MV-4-11 (cell line): ENCODE data around the gene UFSP1.

Experiments used
- DNase-seq: peaks from one replicate; lab custom pipeline; 2025; lab: John Stamatoyannopoulos, UW

Gene UFSP1

GRCh38 chr7:100882201-100882600, 7.3 kb downstream of the UFSP1 start:
- no peak for DNase-seq

DNA sequence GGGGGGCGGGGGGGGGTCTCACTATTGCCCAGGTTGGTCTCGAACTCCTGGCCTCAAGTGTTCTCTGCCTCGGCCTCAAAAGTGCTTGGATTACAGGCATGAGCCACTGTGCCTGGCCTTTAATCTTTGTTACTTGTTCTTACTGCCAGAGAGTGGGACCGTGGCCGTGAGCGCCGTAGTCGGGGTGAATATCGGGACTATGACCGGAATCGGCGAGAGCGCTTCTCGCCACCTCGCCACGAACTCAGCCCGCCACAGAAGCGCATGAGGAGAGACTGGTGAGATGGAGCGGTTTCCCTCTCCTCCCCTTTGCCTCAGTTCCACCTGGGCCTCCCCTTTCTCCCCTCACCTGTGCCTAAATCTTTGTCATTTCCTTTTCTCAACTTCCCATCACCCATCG, 8.4 kb downstream of the UFSP1 start:
- DNase-seq, result no peak

DNA sequence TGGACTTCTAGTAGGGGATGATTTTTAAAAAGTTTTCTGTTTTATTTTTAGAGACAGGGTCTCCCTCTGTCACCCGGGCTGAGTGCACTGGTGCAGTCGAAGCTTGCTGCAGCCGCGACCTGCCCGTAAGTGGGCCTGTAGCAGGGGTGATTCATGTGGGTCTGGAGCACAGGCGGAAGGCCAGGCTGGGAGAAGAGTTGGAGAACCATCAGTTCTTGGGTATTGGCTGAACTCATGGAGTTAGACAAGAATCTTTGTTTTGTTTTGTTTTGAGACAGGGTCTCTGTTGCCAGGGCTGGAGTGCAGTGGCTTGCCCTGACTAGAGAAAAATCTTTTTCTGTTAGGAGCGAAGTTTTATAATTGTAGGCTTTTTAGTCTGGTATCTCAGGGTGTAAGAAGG, 8.9 kb downstream of the UFSP1 start:
- DNase-seq, result no peak

GRCh38 chr7:100879685-100880261, 9.7 kb downstream of the UFSP1 start:
- DNase-seq, result peak; percentile 26

DNA sequence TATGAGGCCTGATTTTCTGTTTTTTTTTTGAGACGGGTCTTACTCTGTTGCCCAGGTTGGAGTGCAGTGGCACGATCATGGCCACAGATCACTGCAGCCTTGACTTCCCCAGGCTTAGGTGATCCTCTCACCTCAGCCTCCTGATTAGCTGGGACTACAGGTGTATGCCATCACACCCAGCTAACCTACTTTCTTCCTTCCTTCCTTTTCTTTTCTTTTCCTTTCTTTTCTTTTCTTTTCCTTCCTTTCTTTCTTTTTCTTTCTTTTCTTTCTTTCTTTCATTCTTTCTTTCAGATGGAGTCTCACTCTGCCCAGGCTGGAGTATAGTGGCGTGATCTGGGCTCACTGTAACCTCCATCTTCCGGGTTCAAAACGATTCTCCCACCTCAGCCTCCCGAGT, 10.8 kb downstream of the UFSP1 start:
- DNase-seq, result no peak

DNA sequence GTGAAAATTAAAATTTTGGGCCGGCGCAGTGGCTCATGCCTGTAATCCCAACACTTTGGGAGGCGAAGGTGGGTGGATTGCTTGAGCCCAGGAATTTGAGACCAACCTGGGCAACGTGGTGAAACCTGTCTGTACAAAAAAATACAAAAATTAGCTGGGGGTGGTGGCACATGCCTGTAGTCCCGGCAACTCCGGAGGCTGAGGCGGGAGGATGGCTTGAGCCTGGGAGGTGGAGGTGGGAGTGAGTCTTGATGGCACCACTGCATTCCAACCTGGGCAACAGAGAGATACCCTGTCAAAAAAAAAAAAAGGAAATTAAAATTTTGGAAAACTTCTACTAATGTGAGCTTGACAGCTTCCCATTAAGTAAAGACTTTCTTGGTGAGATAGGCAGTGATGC, 11.5 kb downstream of the UFSP1 start:
- DNase-seq, result no peak

GRCh38 chr7:100875356-100875751, 14.2 kb downstream of the UFSP1 start:
- no peak for DNase-seq

DNA sequence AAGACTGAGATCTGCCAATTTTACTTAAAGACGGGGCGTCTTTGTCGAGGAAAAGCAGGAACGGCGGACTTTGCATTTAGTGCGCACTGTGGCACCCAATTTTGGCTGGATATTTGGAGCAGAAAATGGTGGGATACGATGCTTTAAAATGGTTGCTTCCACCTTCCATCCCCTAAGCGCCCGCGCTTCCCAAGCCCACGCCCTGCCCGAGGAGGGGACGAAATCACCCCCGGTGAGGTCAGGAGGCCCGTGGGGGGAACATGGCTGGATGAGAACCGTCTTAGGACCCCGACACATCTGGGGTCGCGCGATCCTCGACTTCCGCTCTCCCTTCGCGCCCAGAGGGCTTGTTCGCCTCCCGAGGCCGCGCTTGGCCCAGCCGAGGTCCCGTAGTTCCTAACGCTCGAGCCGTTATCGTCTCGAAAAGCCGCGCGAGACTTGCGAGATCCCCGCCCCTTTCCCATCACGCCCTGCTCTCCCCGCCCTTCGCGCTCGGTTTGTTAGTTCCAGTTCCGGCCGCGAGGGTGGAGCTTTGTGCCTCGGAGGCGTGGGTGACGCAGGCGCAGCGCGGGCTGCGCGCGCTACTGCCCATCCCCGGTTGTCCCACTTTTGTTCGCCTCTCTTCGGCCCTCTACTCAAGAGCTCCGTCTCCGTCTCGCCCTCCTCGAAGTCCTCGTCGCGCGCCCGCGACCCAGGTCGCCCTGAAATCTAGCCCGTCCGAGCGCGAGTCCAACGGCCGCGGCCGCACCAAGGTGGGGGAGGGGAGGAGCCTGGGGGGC, 14.7 kb downstream of the UFSP1 start, which contains the start of gene SRRT:
SRRT (plus strand) TSS at position 527 of the 779 bp plus-strand sequence. CDS start 488 bp downstream, outside the sequence.
- DNase-seq, result peak; percentile 96

DNA sequence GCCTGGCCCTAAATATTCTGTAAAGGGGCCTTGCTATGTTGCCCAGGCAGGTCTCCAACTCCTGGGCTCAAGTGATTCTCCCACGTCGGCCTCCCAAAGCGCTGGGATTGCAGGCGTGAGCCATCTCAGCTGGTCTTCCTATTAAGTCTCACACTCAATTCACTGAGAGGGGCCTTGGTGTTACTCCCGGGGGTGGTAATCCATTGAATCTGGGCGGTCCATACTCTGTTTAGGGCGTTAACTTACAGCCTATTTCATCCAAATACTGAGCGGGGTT, 15.3 kb downstream of the UFSP1 start:
- DNase-seq, result no peak

DNA sequence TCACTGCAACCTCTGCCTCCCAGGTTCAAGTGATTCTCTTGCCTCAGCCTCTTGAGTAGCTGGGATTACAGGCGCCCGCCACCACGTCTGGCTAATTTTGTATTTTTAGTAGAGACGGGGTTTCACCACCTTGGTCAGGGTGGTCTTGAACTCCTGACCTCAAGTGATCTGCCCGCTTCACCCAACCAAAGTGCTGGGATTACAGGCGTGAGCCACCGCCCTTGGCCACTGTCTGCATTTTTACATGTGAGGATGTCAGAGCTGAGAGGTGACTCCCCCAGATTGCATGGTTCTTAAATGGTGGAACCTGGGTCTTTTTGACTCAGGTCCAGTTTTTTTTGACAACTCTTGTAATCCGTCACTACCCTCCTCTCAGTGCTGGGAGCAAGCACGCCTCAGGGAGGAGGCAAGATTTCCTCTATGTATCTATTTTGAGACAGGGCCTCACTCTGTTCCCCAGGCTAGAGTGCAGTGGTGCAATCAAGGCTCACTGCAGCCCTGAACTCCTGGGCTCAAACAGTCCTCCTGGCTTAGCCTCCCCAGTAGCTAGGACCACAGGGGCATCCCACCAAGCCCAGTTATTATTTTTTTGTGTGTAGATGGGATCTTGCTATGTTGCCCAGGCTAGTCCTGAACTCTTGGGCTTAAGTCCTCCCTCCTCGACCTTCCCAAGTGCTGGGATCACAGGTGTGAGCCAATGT, 15.8 kb downstream of the UFSP1 start:
- peak; percentile 27 for DNase-seq

GRCh38 chr7:100867776-100868485, 21.6 kb downstream of the UFSP1 start:
- no peak for DNase-seq

- DNase-seq, result peak; percentile 87
These were observed 22.3 kb downstream of the UFSP1 start, which contains the start of gene TRIP6 for GRCh38 chr7:100867040-100867775. TSS of gene TRIP6 (plus strand) at chr7:100867387. CDS start at chr7:100867498, 111 bp downstream.

DNA sequence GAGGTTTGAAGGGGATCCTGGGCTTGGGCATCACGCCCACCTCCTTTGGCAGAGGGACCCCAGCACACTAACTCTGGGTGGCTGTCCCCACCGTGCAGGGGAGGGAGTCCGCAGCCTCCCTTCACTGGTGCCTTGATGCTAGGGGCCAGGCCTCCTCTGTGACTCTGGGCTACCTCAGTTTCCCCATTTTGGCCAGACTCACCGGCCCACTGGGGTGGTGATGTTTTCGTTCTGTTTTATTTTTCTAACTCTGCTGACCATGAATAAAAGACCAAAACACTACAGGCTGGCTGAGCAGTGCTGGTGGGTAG, 22.8 kb downstream of the UFSP1 start:
- DNase-seq, result no peak

GRCh38 chr7:100865938-100866728, 23.4 kb downstream of the UFSP1 start:
- DNase-seq, result no peak

DNA sequence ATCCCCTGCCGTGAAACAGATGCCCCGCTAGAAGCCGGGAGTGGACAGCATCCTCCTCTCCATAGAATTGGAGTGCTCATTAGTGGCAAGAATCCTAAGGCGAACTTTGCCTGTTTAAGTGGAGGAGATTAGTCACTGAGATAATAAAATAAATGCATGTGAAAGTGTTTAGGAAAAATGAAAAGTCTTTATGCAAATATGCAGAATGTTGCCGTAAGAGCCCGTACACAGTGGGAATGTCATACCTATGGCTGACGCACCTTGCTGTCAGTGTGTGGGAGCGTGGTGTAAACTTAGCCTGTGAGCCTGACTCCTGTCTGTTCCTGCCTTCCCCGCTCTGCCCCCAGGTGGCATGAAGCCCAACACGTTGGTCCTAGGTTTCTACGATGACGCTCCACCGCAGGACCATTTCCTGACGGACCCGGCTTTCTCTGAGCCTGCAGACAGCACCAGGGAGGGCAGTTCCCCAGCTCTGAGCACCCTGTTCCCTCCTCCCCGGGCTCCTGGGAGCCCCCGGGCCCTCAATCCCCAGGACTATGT, 24.1 kb downstream of the UFSP1 start:
- no peak for DNase-seq

- no peak for DNase-seq
These were observed 25.2 kb downstream of the UFSP1 start for GRCh38 chr7:100864263-100864845.

DNA sequence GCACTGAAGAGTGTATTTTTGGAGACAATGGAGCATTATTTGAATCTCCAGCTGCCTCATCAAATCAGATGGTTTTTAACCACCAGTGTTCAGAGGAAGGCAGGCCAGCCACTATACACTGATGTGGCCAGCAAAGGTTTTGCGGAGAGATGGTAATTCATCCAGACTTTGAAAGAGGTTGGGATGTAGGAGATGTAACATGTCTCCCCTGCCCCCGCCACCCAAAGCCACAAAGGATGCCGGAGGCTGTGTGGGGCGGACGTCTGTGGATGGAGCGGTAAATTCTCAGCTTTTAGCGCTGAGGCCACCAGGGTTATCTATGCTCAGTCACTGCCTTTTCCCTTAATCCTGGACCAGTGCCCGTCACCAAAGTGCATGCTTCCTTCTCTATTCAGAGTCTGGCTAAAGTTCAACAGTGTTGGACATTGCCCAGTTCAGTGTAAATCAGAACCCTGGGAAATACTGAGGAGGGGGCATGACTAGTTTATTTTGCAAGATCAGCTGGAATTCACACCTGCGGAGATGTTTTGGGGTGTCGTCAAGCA, 26.0 kb downstream of the UFSP1 start:
- DNase-seq, result no peak

GRCh38 chr7:100861616-100861985, 27.9 kb downstream of the UFSP1 start:
- DNase-seq, result no peak

DNA sequence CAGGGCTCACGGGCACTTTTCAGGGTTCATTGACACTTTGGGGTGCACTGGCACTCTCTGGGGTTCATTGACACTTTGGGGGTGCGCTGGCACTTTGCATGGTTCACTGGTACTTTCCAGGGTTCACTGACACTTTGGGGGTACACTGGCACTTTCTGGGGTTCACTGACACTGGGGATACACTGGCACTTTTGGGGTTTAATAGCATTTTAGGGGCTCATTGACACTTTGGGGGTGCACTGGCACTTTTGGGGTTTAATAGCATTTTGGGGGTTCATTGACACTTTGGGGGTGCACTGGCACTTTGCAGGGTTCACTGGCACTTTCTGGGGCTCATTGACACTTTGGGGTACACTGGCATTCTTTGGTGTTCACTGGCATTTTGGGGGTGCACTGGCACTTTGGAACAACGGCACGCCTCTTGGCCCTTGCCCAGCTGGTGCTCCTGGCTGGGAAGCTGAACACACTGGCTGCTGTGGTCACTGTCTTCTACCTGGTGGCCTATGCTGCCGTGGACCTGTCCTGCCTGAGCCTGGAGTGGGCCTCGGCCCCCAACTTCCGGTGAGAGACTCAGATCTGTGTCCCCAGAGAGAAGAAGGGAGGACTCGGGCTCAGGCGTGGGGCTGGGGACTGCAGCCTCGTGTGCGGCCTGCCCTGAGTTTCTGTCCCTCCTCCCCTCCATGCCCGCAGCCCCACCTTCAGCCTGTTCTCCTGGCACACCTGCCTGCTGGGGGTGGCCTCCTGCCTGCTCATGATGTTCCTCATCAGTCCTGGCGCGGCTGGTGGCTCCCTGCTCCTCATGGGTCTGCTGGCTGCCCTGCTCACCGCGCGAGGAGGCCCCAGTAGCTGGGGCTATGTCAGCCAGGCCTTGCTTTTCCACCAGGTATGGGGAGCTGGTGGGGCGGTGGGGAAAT, 28.6 kb downstream of the UFSP1 start:
- DNase-seq, result no peak
